ENCODE results near the gene PDCD10. TPM values are rescaled to one million over a fixed set of nuclear protein-coding genes. Genes with fewer than 3 reads are reported as not detected.

Gene PDCD10
- total RNA-seq, 1 experiment from 2014 or later, result 84.6 TPM

DNA sequence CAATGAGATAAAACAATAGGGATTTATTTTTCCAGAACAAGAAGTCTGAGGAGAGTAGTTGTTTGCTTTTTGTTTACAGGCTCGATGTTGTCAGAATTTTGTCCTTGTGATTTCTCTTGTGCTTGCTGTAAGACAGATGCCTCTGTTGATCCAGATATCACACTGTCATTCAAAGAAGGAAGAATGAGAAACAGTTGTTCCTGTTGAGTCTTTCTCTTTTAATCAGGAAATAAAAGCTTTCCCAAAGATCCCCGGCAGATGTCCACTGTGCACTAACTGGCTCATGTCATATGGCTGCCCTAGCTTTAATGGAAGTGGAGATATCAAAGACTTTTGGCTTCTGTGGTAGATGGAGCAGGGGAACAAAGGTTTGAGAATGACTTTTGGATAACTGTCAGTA is 7.6 kb upstream of the PDCD10 start:
- Histone ChIP-seq H3K9me3 (ENCODE audit: insufficient read depth, low read depth) (no peaks in the 10 kb centered on the region), H3K4me1 (replicated peaks; ENCODE audit: insufficient read depth) (peaks cover under 1% of the 10 kb centered on the region; the same call in 1 of the 2 replicates), H3K9me2 (ENCODE audit: insufficient read depth) (no peaks in the 10 kb centered on the region), H3K27ac (no peak overlapping the region), H3F3A (ENCODE audit: insufficient read depth, low read depth) (no peaks in the 10 kb centered on the region), H3K4me3 (no peak overlapping the region), H3K36me3 (ENCODE audit: low read depth) (no peaks in the 10 kb centered on the region), H2AFZ (no peak overlapping the region), H3K4me2 (no peak overlapping the region), H4K20me1 (ENCODE audit: insufficient read depth) (no peaks in the 10 kb centered on the region), H3K79me2 (ENCODE audit: low read depth) (no peaks in the 10 kb centered on the region), H3K27me3 (ENCODE audit: insufficient read depth, low read depth) (no peaks in the 10 kb centered on the region)
- intact Hi-C loops (cut with micrococcal nuclease; ENCODE audit: unreplicated experiment), result no loop called here
- no TSS peak for BruUV-seq (replicated peaks)
- TF ChIP-seq, protein P1, sequence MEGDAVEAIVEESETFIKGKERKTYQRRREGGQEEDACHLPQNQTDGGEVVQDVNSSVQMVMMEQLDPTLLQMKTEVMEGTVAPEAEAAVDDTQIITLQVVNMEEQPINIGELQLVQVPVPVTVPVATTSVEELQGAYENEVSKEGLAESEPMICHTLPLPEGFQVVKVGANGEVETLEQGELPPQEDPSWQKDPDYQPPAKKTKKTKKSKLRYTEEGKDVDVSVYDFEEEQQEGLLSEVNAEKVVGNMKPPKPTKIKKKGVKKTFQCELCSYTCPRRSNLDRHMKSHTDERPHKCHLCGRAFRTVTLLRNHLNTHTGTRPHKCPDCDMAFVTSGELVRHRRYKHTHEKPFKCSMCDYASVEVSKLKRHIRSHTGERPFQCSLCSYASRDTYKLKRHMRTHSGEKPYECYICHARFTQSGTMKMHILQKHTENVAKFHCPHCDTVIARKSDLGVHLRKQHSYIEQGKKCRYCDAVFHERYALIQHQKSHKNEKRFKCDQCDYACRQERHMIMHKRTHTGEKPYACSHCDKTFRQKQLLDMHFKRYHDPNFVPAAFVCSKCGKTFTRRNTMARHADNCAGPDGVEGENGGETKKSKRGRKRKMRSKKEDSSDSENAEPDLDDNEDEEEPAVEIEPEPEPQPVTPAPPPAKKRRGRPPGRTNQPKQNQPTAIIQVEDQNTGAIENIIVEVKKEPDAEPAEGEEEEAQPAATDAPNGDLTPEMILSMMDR (conservative IDR thresholded peaks at IDR 0.05), result no peak
- TF ChIP-seq EZH2 (IDR thresholded peaks at IDR 0.05; ENCODE audit: low read depth), result no peak
- ChIA-PET CTCF (no interaction called here), POLR2A (ENCODE audit: unreplicated experiment) (no interaction called here)
- no peak for DNase-seq

DNA sequence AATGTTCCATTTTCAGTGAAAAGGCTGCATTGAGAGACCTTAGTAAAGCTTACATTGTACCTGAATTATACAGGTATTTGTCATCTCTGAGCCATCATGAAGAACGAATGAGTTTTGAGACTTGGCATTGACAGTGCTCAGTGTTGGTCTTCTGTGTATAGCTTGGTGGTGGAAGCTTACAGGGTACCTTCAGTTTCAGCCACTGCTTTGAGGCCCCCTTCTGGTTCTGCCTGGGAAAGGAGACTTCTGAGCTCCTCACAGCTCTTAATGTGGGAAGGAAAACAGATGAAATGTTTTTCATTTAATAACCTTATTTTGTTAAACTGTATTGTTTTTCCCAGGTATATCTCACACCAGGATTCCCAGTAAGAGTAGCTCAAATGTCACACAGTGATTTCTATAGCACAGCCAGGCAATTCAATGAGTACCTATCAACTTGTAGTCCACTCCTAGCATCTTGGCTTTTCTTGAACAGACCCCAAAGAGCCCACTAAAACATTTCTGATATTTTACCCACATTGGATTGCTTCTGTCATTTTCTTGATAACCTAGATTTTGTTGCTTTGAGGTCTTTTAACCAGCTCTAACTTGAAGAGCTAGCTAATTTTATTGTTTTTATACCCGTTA is 6.4 kb upstream of the PDCD10 start:
- Histone ChIP-seq H4K20me1 (ENCODE audit: insufficient read depth) (no peaks in the 10 kb centered on the region), H3F3A (ENCODE audit: insufficient read depth, low read depth) (peaks cover 2% of the 10 kb centered on the region; the same call in 1 of the 2 replicates), H3K79me2 (ENCODE audit: low read depth) (no peaks in the 10 kb centered on the region), H3K9me3 (ENCODE audit: insufficient read depth, low read depth) (no peaks in the 10 kb centered on the region), H3K4me3 (no peak overlapping the region), H3K36me3 (ENCODE audit: low read depth) (no peaks in the 10 kb centered on the region), H3K4me1 (replicated peaks; ENCODE audit: insufficient read depth) (peaks cover 11% of the 10 kb centered on the region), H2AFZ (no peak overlapping the region), H3K27me3 (ENCODE audit: insufficient read depth, low read depth) (no peaks in the 10 kb centered on the region), H3K9me2 (ENCODE audit: insufficient read depth) (no peaks in the 10 kb centered on the region), H3K4me2 (no peak overlapping the region), H3K27ac (no peak overlapping the region)
- TF ChIP-seq, protein P1 (conservative IDR thresholded peaks at IDR 0.05), result peak; percentile 55
- TF ChIP-seq EZH2 (IDR thresholded peaks at IDR 0.05; ENCODE audit: low read depth), result no peak
- CTCF ChIA-PET, result interaction anchor here (0.6 to 1.4 kb wide), 2 partner anchors 234 to 361 kb away, joined by 4 to 6 read pairs; partner anchors contain the start of gene ZBBX
- peak in 1 of 2 experiments; percentile 17 for DNase-seq
- POLR2A ChIA-PET (ENCODE audit: unreplicated experiment), result interaction anchor here (0.6 kb wide), 1 partner anchor 11 kb away, joined by 4 read pairs; no protein-coding TSS in a partner anchor
- intact Hi-C loops (cut with micrococcal nuclease; ENCODE audit: unreplicated experiment), result no loop called here
- BruUV-seq (replicated peaks), result no TSS peak

DNA sequence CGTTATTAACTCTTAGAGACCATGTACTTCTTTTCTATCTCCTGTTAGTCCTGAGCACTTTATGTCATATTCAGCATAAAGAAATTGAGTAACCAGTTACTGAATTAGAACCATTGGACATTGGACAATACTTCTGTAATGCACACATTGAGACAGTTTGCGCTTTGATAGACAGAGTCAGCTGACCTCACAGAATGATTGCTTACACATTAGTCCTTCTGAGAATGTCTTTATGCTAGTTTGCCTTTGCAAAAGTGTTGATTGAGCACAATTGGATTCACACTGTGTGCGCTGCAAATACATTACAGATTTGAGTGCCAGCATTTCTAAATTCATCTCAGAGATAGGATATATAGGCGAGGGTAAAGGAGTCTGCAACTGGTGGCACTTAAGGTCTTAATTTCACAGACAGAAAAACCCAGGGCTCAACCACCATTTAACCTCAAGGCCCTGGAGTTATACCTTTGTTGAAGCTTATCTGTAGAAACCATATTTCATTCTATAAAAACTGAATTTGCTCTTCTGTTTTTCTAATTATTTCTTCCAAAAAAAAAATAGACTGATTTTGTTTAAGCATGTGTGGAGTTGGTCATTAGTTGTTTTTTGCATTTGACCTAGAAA is 4.6 kb upstream of the PDCD10 start:
- no peaks in the 10 kb centered on the region for H3K27me3 ChIP-seq (ENCODE audit: insufficient read depth, low read depth)
- no peaks in the 10 kb centered on the region for H3K9me2 ChIP-seq (ENCODE audit: insufficient read depth)
- ChIA-PET POLR2A (ENCODE audit: unreplicated experiment) (no interaction called here), CTCF (no interaction called here)
- H3F3A ChIP-seq (ENCODE audit: insufficient read depth, low read depth), result peaks cover 11% of the 10 kb centered on the region; the same call in 1 of the 2 replicates
- H3K9me3 ChIP-seq (ENCODE audit: insufficient read depth, low read depth), result no peaks in the 10 kb centered on the region
- peaks cover under 1% of the 10 kb centered on the region; the same call in 1 of the 2 replicates for H3K79me2 ChIP-seq (ENCODE audit: low read depth)
- BruUV-seq (replicated peaks), result no TSS peak
- no peak overlapping the region for H3K4me3 ChIP-seq
- intact Hi-C loops (cut with micrococcal nuclease; ENCODE audit: unreplicated experiment), result no loop called here
- TF ChIP-seq, protein P1 (conservative IDR thresholded peaks at IDR 0.05), result no peak
- no peak for TF ChIP-seq EZH2 (IDR thresholded peaks at IDR 0.05; ENCODE audit: low read depth)
- no peak overlapping the region for H3K4me2 ChIP-seq
- no peak for DNase-seq
- no peaks in the 10 kb centered on the region for H3K36me3 ChIP-seq (ENCODE audit: low read depth)
- H3K4me1 ChIP-seq (replicated peaks; ENCODE audit: insufficient read depth), result peaks cover 11% of the 10 kb centered on the region
- no peaks in the 10 kb centered on the region for H4K20me1 ChIP-seq (ENCODE audit: insufficient read depth)
- no peak overlapping the region for H2AFZ ChIP-seq
- no peak overlapping the region for H3K27ac ChIP-seq
